K562 (cell line): ENCODE data around the gene RNF222. TPM values are rescaled to one million over a fixed set of nuclear protein-coding genes. Genes with fewer than 3 reads are reported as not detected.

ENCODE experiments used
- ATAC-seq: fragments of 200-7000 bp; cut with Tn5 transposase; 3 replicates; pipeline ENCODE4 v1.9.1; 2020; ENCODE audit warnings: moderate library complexity
- BruUV-seq: library from RNA; stranded (reverse); fragments of 400-500 nt; replicated peaks from 2 replicates; lab custom pipeline; 2021; lab: Mats Ljungman, UMichigan
- CTCF ChIA-PET: fragments of 300-600 bp; formaldehyde crosslinking; extraction: SDS; loops from one replicate; lab custom pipeline; 2021; ENCODE audit warnings: low intra/inter-chr PET ratio; lab: Yijun Ruan, JAX
- POLR2A ChIA-PET: fragments of 300-600, 350-650 bp; sonication (Branson Sonifier 250); formaldehyde crosslinking; extraction: SDS; loops from one replicate; lab custom pipeline; 2021; ENCODE audit warnings: antibody characterized with exemption, inconsistent platforms; lab: Yijun Ruan, JAX
- DNase-seq, 4 experiments: peaks; one replicate each; pipeline versions ENCODE4 v3.0.0 to v3.0.0-alpha.2; 2011 to 2018; ENCODE audit warnings: low spot score in 3 of 4, mixed read lengths in 3 of 4; ENCODE audit errors: extremely low read depth in 1 of 4
- FAIRE-seq: peaks from 2 replicates; lab custom pipeline; 2011; peaks lifted over from hg19 to GRCh38; lab: Jason Lieb, UNC
- H2AFZ ChIP-seq: 2 replicates; pipeline ENCODE4 v1.6.0; 2011; ENCODE audit warnings: low read depth, low read length, control low read depth, inconsistent platforms
- H3K27ac ChIP-seq: fragments of 200-600 bp; 3 replicates; pipeline ENCODE4 v1.8.0; 2011; ENCODE audit warnings: low read depth, mild to moderate bottlenecking, control low read depth, inconsistent platforms, low read length, moderate library complexity, mixed read lengths; ENCODE audit errors: extremely low read depth
- H3K27me3 ChIP-seq, 2 experiments: fragments of 300-600 bp in 1 of 2; 2 replicates in 1 of 2; 3 replicates in 1 of 2; pipeline versions ENCODE4 v1.6.0 to v1.8.0; 2011; ENCODE audit warnings: inconsistent platforms in 2 of 2, low read length in 2 of 2, mild to moderate bottlenecking in 1 of 2, mixed read lengths in 1 of 2, moderate library complexity in 1 of 2; ENCODE audit not compliant: control insufficient read depth in 2 of 2, insufficient read depth in 2 of 2
- H3K36me3 ChIP-seq: fragments of 300-600 bp; 3 replicates; pipeline ENCODE4 v1.8.0; 2011; ENCODE audit warnings: mild to moderate bottlenecking, low read length, inconsistent platforms; ENCODE audit not compliant: control insufficient read depth, insufficient read depth
- H3K4me1 ChIP-seq, 2 experiments: fragments of 200-600 bp in 1 of 2; replicated peaks in 1 of 2; 2 replicates in 1 of 2; 3 replicates in 1 of 2; pipeline versions ENCODE4 v1.5.1 to v1.8.0; 2011; ENCODE audit warnings: inconsistent platforms in 2 of 2, low read length in 2 of 2, mild to moderate bottlenecking in 1 of 2, mixed read lengths in 1 of 2, moderate library complexity in 1 of 2; ENCODE audit not compliant: control insufficient read depth in 2 of 2, insufficient read depth in 2 of 2
- H3K4me2 ChIP-seq: 2 replicates; pipeline ENCODE4 v1.6.1; 2011; ENCODE audit warnings: low read length, control low read depth, inconsistent platforms, mixed read lengths; ENCODE audit not compliant: insufficient read depth
- H3K4me3 ChIP-seq: fragments of 200-600 bp; sonication (generic), shearing (Covaris generic); 2 replicates; pipeline ENCODE4 v1.5.1; 2016; ENCODE audit warnings: control low read depth, inconsistent platforms
- H3K79me2 ChIP-seq: fragments of 200-600 bp; 3 replicates; pipeline ENCODE4 v1.8.0; 2011; ENCODE audit warnings: low read length, inconsistent platforms; ENCODE audit not compliant: control insufficient read depth, insufficient read depth
- H3K9ac ChIP-seq, 2 experiments: 2 replicates each; pipeline versions ENCODE4 v1.6.0 to v1.6.1; 2011; ENCODE audit warnings: low read depth in 2 of 2, low read length in 2 of 2, control low read depth in 1 of 2, inconsistent platforms in 1 of 2, mild to moderate bottlenecking in 1 of 2, mixed read lengths in 1 of 2; ENCODE audit not compliant: insufficient read depth in 1 of 2
- H3K9me1 ChIP-seq: one replicate; pipeline ENCODE4 v1.6.0; 2011; ENCODE audit warnings: inconsistent platforms, mild to moderate bottlenecking, low read length, moderate library complexity; ENCODE audit not compliant: control insufficient read depth, insufficient read depth
- H3K9me3 ChIP-seq: replicated peaks from 2 replicates; pipeline ENCODE4 v1.5.1; 2011; ENCODE audit warnings: low read depth, low read length, inconsistent platforms; ENCODE audit not compliant: control insufficient read depth, insufficient read depth
- H4K20me1 ChIP-seq: replicated peaks from 2 replicates; pipeline ENCODE4 v1.6.1; 2011; ENCODE audit warnings: low read length, inconsistent platforms, mixed read lengths; ENCODE audit not compliant: control insufficient read depth, insufficient read depth
- HDAC6 ChIP-seq: IDR thresholded peaks from 2 replicates; pipeline ENCODE4 v1.6.1; 2012; ENCODE audit warnings: low read depth, mild to moderate bottlenecking, control low read depth, inconsistent platforms, low read length, moderate library complexity
- KAT8 ChIP-seq: fragments of 450-650 bp; IDR thresholded peaks from 2 replicates; pipeline ENCODE4 v1.6.1; 2016; ENCODE audit warnings: low read depth, mild to moderate bottlenecking
- L3MBTL2 ChIP-seq: fragments of 450-650 bp; IDR thresholded peaks from 2 replicates; pipeline ENCODE4 v1.6.1; 2016; ENCODE audit warnings: mild to moderate bottlenecking, moderate library complexity
- MCM7 ChIP-seq, 2 experiments: fragments of 450-650 bp; IDR thresholded peaks; 2 replicates each; pipeline ENCODE4 v1.6.1; 2016 to 2018
- SNRNP70 ChIP-seq: fragments of 200-400 bp; formaldehyde crosslinking; optimal IDR thresholded peaks from 2 replicates; pipeline ENCODE3; 2017; ENCODE audit warnings: low read depth, low read length
- SRF ChIP-seq, 2 experiments: fragments of 250-450, 450-650 bp in 1 of 2; sonication (Bioruptor Pico) in 1 of 2; sonication (generic) in 1 of 2; formaldehyde crosslinking; IDR thresholded peaks; 2 replicates each; pipeline versions ENCODE4 v1.5.0 to v1.5.1; 2020 to 2022; ENCODE audit warnings: mild to moderate bottlenecking in 1 of 2, missing genetic modification reagents in 1 of 2
- ZBTB8A ChIP-seq: fragments of 450-650 bp; IDR thresholded peaks from 2 replicates; pipeline ENCODE4 v1.6.1; 2018; ENCODE audit warnings: mild to moderate bottlenecking, moderate library complexity; ENCODE audit not compliant: partially characterized antibody
- ZNF507 ChIP-seq: conservative IDR thresholded peaks from 2 replicates; pipeline ENCODE4 v1.6.1; 2017; ENCODE audit warnings: missing genetic modification characterization, missing compliant biosample characterization
- ZNF668 ChIP-seq: fragments of 250-450 bp; sonication (Bioruptor Pico); IDR thresholded peaks from 2 replicates; pipeline ENCODE4 v1.8.0; 2022; ENCODE audit warnings: mild to moderate bottlenecking, inconsistent platforms
- ZNF77 ChIP-seq: fragments of 250-450 bp; sonication (Bioruptor Pico); IDR thresholded peaks from 2 replicates; pipeline ENCODE4 v1.5.0; 2020
- WGBS: fragments of 100-300 bp; shearing (Covaris generic); methylation state at CpG from one replicate; pipeline ENCODE4 v1.1.6; 2016; ENCODE audit warnings: low coverage, mixed read lengths; ENCODE audit not compliant: insufficient coverage; ENCODE audit errors: missing lambda C conversion rate; 5-methylcytosine and 5-hydroxymethylcytosine counted together
- in situ Hi-C: fragments of 300-500 bp; cut with MboI; formaldehyde crosslinking; loops from 4 replicates; pipeline ENCODE4 v1.15.0; 2018; ENCODE audit warnings: inconsistent platforms, mixed read lengths
- intact Hi-C: fragments of 100-400 bp; cut with micrococcal nuclease; formaldehyde crosslinking; loops from 2 replicates; pipeline ENCODE4 v1.14.2; 2022
- polyA plus RNA-seq, 8 experiments: library from polyadenylated mRNA; depleted of rRNA in 4 of 8; stranded (reverse) in 5 of 8; unstranded in 3 of 8; fragments of >200 nt; fragmentation: Nextera tagmentation in 2 of 8; fragmentation: Illumina TruSeq in 1 of 8; extraction: Ambion mirVana in 2 of 8; extraction: Trizol in 1 of 8; gene quantifications; 2 replicates each; pipeline versions ENCODE4 v1.2.1 to v1.2.3, GENCODE V29; 2011 to 2014; ENCODE audit warnings: inconsistent platforms in 1 of 8, missing spikeins in 1 of 8
- total RNA-seq, 7 experiments: library from RNA; depleted of rRNA in 6 of 7; stranded (reverse); fragments of >200 nt in 6 of 7; fragmentation: Illumina TruSeq in 2 of 7; extraction: Trizol in 2 of 7; gene quantifications; 2 replicates each; pipeline versions ENCODE4 v1.2.1 to v1.2.3, GENCODE V29; 2011 to 2021; ENCODE audit warnings: low replicate concordance in 1 of 7
- TF ChIP-seq, protein P1 (sequence below): sonication (generic); formaldehyde crosslinking; IDR thresholded peaks from 2 replicates; pipeline ENCODE4 v1.8.1; 2023; ENCODE audit warnings: mild to moderate bottlenecking, missing genetic modification reagents
- TF ChIP-seq, protein P2 (sequence below): conservative IDR thresholded peaks from 2 replicates; pipeline ENCODE4 v1.6.1; 2011; ENCODE audit warnings: low read depth, mild to moderate bottlenecking, low read length; ENCODE audit not compliant: control insufficient read depth
- TF ChIP-seq, protein P3 (sequence below): fragments of 200-400 bp; formaldehyde crosslinking; IDR thresholded peaks from 2 replicates; pipeline ENCODE4 v1.6.1; 2017; ENCODE audit warnings: mild to moderate bottlenecking, low read depth, low read length, moderate library complexity

Gene RNF222
- total and polyA plus RNA-seq, 9 of the 15 experiments (the other 6 are each of a cell fraction or from before 2014, with no cell fraction given) = not detected

DNA sequence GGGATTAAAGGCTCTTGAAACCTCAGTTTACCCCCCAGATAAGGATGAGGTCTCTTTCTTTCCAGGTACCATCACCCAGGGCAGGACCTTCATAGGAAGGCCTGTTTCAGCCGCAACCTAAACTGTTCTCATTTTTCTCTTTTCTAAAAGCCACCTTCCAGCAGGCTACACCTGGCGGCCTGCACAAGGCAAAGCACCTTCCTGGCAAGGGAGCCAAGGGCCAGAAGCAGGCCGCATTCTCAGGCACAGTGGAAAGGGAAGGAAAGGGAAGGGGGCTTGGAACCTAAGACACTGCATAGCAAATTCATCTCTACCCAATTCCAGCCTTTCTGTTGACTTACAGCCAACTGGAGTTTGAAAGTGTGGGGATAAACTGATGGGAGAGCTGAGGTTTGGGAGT, 29.2 kb upstream of the RNF222 start:
- H3K36me3 ChIP-seq = no peaks in the 10 kb centered on the region
- WGBS = 75% methylated on average over 3 of the region's 3 CpGs
- intact Hi-C loops (no loop called here), in situ Hi-C loops (no loop called here)
- no peaks in the 10 kb centered on the region; a peak in 2 of 5 replicates for H3K4me1 ChIP-seq
- no peaks in the 10 kb centered on the region for H3K79me2 ChIP-seq
- BruUV-seq = no TSS peak
- H3K9me1 ChIP-seq = no peaks in the 10 kb centered on the region
- ChIA-PET CTCF (no interaction called here), POLR2A (no interaction called here)
- H3K9me3 ChIP-seq = no peaks in the 10 kb centered on the region
- no peak for FAIRE-seq
- H2AFZ ChIP-seq = 0 out of 2 replicates have a peak overlapping the region, but pooled peaks have one; percentile 51
- H4K20me1 ChIP-seq = no peaks in the 10 kb centered on the region
- ATAC-seq = no peak
- H3K27me3 ChIP-seq = no peaks in the 10 kb centered on the region
- H3K27ac ChIP-seq = no peak overlapping the region
- H3K4me3 ChIP-seq = no peak overlapping the region
- H3K9ac ChIP-seq = no peak overlapping the region; a peak in 1 of 4 replicates
- DNase-seq = no peak
- H3K4me2 ChIP-seq = no peak overlapping the region
- TF ChIP-seq ZNF507 (tag) (no peak), SRF (CRISPR knock-in tag; IDR thresholded peaks at IDR 0.05) (no peak), SNRNP70 (no peak), ZNF668 (CRISPR knock-in tag) (no peak), L3MBTL2 (no peak), KAT8 (no peak), ZBTB8A (no peak), HDAC6 (no peak), ZNF77 (CRISPR knock-in tag) (no peak), MCM7 (IDR thresholded peaks at IDR 0.05) (no peak)
- TF ChIP-seq, protein P1, sequence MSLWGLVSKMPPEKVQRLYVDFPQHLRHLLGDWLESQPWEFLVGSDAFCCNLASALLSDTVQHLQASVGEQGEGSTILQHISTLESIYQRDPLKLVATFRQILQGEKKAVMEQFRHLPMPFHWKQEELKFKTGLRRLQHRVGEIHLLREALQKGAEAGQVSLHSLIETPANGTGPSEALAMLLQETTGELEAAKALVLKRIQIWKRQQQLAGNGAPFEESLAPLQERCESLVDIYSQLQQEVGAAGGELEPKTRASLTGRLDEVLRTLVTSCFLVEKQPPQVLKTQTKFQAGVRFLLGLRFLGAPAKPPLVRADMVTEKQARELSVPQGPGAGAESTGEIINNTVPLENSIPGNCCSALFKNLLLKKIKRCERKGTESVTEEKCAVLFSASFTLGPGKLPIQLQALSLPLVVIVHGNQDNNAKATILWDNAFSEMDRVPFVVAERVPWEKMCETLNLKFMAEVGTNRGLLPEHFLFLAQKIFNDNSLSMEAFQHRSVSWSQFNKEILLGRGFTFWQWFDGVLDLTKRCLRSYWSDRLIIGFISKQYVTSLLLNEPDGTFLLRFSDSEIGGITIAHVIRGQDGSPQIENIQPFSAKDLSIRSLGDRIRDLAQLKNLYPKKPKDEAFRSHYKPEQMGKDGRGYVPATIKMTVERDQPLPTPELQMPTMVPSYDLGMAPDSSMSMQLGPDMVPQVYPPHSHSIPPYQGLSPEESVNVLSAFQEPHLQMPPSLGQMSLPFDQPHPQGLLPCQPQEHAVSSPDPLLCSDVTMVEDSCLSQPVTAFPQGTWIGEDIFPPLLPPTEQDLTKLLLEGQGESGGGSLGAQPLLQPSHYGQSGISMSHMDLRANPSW (CRISPR knock-in tag) = no peak
- TF ChIP-seq, protein P2, sequence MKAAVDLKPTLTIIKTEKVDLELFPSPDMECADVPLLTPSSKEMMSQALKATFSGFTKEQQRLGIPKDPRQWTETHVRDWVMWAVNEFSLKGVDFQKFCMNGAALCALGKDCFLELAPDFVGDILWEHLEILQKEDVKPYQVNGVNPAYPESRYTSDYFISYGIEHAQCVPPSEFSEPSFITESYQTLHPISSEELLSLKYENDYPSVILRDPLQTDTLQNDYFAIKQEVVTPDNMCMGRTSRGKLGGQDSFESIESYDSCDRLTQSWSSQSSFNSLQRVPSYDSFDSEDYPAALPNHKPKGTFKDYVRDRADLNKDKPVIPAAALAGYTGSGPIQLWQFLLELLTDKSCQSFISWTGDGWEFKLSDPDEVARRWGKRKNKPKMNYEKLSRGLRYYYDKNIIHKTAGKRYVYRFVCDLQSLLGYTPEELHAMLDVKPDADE = no peak
- TF ChIP-seq, protein P3, sequence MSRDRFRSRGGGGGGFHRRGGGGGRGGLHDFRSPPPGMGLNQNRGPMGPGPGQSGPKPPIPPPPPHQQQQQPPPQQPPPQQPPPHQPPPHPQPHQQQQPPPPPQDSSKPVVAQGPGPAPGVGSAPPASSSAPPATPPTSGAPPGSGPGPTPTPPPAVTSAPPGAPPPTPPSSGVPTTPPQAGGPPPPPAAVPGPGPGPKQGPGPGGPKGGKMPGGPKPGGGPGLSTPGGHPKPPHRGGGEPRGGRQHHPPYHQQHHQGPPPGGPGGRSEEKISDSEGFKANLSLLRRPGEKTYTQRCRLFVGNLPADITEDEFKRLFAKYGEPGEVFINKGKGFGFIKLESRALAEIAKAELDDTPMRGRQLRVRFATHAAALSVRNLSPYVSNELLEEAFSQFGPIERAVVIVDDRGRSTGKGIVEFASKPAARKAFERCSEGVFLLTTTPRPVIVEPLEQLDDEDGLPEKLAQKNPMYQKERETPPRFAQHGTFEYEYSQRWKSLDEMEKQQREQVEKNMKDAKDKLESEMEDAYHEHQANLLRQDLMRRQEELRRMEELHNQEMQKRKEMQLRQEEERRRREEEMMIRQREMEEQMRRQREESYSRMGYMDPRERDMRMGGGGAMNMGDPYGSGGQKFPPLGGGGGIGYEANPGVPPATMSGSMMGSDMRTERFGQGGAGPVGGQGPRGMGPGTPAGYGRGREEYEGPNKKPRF = no peak
